ENCODE data around the gene NUAK2.
"Not testable (repeated sequence)": the region's sequence is repeated elsewhere in the genome, so short reads cannot be mapped to it uniquely, and the experiment has no call there.

Gene NUAK2

GRCh38 chr1:205294175-205294917, 27.2 kb downstream of the NUAK2 start:
- FAIRE-seq: no peak

DNA sequence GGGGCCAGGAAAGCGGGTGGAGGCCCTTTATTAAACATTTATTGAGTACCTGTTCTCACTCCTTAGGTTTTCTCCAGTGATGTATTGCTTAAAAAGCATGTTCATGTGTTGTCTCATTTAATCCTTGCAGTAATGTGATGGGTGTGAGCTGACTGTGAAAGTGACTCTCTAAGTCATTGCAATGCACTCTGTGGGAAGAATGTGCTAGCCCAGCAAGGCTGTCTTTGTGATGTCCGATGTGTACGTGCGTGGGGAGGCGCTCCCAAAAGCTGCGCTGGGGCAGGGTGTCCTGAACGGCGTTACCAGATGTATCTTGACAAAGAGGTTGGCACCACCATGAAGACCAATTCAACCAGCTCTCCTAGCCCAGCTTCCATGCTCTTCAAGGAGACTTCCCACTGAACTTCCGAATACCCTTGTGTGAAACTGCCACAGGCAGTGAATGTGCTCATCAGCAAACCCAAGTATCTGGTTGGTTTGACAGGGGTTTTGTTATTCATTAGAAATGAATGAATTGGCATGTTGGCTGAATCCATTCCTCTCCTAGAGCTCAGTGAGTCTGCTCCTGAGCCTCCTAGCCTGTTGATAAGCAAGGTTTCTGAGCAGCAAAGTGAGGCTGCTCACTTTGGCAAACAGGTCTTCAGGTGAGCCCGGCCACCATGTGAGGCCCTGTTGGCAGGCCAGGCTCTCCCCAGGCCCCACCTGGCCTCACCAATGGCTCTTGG, 28.0 kb downstream of the NUAK2 start:
- FAIRE-seq: no peak

DNA sequence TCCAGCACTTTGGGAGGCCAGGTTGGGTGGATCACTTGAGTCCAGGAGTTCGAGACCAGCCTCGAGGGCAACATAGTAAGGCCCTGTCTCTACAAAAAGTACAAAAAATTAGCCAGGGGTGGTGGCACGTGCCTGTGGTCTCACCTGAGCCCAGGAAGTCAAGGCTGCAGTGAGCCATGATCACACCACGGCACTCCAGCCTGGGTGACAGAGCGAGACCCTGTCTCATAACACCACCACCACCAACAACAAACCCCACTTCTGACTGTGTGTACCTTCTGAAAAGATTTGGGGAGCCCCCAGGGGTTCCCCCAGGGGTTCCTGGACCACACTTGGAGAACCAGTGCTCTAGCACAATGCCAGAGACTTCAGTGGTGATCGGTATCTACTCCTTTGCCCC, 29.9 kb downstream of the NUAK2 start:
- FAIRE-seq: no peak

DNA sequence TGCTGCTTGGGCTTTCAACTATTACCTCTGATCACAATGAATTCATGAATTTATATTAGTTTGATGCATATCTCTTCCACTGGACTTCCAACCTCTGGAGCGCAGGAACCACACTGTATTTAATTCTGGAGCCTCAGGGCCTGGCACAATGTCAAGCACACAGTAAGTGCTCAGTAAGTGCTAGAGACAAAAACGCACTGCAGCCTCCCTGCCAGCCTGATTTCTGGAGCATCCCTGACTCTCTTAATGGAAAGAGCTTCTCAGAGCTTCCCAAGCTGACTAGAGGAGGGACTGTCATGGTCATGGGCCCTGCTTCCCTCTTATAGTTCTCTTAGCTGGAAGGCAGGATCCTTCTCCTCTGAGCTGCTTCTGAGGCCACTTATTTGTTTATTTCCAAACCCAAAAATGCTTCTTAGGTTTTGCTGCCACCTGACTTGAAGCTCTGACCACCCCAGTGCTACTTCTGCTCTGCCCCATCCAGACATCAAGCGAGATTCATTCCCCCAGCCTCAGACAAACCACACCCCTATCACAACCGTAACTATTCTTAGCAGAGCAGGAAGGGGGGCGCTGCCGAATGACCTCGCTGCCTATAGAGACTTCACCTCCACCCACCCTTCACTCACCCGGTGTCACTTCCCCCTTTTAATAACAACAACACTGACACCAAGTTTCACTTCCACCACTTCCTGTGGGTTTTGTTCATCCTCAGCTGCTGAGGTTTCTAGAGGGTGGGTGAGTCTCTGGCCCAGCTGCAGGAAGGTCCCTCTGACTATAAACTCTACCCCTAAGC, 33.6 kb downstream of the NUAK2 start:
- FAIRE-seq: no peak

- no peak for FAIRE-seq
Observed at GRCh38 chr1:205287076-205287475, 34.5 kb downstream of the NUAK2 start.

DNA sequence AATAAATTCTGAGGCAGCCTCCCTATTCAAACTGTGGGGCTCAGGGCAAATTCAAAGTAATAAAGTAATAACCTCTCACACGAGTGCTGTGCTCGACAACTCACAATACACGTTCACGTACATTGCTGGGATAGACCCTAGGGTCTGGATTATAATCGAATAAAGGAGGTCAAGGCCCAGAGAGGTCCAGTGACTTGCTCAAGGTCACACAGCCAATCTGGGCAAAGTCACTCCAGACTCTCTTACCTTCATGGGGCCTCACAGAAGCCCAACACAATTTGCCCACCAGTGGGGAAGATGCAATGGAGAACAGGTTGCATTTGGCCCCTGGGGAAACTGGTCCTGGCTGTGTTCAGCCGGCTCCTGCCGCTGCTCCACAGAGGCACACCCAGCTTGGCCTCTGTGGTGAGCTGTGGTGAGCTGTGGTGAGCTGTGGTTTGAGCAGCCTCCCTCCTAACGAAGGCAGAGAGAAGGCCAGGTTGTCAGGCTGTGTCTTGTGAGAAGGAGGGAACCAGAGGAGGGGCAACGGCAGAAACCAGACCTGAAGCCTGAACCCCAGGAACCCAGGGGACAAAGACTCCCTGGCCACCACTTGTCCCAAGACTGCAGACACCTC, 35.1 kb downstream of the NUAK2 start:
- FAIRE-seq: no peak

GRCh38 chr1:205285381-205286101, 36.0 kb downstream of the NUAK2 start:
- no peak for FAIRE-seq

DNA sequence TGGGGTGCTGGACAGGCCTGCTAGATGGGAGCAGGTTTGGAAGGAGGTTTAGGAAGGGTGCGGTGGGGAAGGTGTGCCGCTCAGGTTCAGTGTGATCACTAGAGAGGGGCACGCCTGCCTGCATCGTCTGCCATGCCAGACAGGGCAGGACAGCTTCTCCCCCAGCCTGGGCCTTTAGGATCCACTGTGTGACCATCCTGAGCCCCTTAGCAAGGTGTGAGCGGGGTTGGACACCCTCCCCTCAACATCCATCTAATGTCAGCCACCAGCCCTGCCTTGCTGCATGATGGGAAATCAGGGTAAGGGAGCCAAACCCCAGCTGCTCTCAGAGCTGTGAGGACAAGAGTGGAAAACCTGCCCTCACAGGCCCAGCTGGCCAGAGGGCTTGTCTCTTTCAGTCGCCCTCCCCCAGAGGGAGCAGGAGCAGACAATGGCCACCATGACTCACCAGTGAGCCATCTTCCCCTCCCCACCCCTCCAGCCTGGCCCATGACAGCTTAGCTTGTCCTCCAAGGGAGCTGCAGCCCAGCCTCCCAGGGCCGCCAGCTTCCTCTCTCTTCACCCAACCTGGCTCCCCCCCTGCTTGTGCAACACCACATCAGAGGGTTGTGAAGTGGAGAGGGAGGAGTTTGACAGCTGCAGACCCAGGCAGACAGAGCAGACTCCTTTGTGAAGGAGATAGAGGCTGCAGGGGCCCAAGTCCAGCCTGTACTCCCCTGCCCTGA, 37.0 kb downstream of the NUAK2 start:
- no peak for FAIRE-seq

- FAIRE-seq: no peak
Observed at GRCh38 chr1:205283270-205284147, 38.0 kb downstream of the NUAK2 start.

DNA sequence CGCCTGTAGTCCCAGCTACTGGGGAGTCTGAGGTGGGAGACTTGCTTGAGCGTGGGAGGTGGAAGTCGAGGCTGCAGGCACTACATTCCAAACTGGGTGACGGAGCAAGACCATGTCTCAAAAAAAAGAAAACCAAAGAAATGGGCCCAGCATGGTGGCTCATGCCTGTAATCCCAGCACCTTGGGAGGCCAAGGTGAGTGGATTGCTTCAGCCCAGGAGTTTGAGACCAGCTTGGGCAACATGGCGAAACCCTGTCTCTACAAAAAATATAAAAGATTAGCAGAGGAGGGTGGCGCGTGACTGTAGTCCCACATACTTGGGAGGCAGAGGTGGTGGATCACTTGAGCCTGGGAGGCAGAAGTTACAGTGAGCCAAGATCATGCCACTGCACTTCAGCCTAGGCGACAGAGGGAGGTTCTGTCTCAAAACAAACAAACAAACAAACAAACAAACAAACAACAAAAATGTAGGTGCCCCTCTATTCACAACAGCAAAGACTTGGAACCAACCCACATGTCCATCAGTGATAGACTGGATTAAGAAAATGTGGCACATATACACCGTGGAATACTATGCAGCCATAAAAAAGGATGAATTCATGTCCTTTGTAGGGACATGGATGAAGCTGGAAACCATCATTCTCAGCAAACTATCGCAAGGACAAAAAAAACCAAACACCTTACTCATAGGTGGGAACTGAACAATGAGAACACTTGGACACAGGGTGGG, 40.7 kb downstream of the NUAK2 start:
- not testable (repeated sequence) for FAIRE-seq

- FAIRE-seq: no peak
Observed at GRCh38 chr1:205279986-205280385, 41.6 kb downstream of the NUAK2 start.

DNA sequence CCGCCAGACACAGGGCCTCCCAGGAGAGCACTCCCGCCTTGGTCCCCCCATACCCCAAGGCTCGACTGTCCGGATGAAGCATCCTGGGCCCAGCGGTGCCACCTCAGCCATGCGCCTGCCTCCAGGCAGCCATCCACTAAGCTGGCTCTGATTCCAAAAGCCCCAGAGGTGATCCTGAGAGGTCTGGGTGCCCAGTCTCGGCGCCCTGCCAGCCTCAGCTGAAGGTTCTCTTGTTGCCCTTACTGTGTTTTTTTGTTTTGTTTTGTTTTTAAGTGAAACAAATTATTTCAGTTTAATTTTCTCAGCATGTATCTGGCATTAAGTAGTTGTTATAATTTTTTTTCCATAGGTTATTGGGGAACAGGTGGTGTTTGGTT, 44.9 kb downstream of the NUAK2 start:
- no peak for FAIRE-seq

DNA sequence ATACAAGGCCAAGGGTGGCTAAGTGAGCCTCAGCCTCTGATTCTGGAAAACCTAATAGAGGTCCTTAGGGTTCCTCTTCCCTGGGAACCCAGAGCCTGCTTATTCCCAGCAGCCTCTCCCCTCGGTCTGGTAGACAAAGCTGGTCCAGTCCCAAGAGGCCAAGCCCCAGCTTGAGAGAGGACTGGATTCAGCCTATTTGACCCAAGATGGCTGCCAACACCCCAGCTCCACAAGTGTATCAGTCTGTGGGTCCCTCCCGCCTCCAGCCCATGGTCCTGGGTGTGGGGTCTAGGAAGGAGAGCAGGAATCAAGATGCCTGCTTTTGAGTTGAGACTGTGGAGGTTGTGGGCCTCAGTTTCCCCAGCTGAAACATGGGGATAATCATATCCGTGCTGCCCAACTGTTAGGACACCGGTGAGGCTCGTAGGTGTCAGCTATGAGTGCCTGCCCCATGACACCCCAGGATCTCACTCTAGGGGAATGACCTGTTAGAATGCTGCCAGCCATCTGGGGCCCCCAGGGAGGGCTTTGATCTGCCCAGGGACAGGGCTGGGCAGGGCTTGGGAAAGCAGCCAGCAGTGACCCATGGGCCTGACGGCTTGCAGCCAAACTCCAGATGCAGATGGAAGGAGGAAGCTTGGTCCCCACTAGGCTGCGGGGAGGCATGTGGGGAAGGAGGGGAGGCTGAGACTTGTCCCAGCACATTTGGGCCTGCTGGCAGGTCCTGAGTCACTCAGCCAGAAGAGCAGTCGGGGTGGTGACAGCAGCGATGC, 45.4 kb downstream of the NUAK2 start:
- no peak for FAIRE-seq

DNA sequence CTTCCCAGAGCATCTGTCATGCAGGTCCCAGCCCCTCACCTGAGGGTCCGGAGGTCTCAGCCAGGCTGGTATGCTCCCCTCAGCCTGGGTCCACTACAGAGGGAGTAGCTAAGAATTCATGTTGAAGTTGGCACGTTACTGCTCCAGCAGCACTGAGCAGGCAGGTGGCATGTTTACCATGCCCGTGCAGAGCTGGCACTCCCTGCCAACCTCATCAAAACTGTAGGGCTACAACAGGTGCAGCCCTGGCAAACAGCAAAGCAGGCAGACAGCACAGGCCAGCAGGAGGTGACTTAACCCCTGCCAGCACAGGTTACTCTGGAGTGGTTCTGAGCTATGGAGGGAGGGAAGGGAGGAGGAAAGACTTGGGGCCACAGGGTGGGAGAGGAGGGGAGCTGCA, 46.4 kb downstream of the NUAK2 start:
- FAIRE-seq: no peak

GRCh38 chr1:205274041-205274691, 47.4 kb downstream of the NUAK2 start:
- no peak for FAIRE-seq

GRCh38 chr1:205273551-205273982, 48.0 kb downstream of the NUAK2 start:
- peak; percentile 21 for FAIRE-seq

GRCh38 chr1:205272536-205272935, 49.0 kb downstream of the NUAK2 start:
- FAIRE-seq: no peak

DNA sequence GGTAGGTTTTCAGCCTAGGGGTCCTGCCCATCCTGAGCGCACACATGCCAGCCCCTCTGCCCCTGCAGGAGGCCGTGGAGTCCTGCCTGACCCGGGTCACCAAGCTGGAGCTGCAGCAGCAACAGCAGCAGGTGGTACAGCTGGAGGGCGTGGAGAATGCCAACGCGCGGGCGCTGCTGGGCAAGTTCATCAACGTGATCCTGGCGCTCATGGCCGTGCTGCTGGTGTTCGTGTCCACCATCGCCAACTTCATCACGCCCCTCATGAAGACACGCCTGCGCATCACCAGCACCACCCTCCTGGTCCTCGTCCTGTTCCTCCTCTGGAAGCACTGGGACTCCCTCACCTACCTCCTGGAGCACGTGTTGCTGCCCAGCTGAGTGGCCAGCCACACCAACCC, 49.8 kb downstream of the NUAK2 start:
- no peak for FAIRE-seq

DNA sequence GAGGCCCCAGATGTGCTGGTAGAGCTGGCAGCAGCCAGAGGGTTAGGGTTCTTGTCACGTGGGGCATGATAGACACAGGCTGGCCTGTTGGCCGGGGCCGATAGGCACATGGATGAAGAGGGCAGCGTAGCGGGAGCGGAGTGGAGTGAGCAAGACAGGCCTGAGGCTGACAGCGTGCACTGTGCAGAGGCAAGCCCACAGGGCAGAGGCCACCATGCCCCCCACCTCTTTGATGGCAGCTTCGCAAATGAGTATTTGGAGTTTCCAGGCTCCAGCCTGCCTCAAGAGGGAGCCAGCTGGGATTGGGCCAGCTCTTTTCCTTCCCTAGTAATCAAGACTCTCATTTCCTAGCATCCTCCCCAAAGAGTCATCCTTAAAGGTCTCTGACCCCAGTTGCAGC, 50.3 kb downstream of the NUAK2 start:
- FAIRE-seq: no peak

All from A204.1 (cell line).